Measurements from ENCODE around the gene GFI1B.
"Not testable (repeated sequence)": the region's sequence is repeated elsewhere in the genome, so short reads cannot be mapped to it uniquely, and the experiment has no call there.

GFI1B gene

GRCh38 chr9:132978451-132979131 lies at the start of gene GFI1B:
TSS of gene GFI1B (plus strand) at chr9:132978694. CDS start at chr9:132986679, 7,985 bp downstream.
- DNase-seq: peak in 2 of 3 experiments; percentile 21 to 45

- DNase-seq: no peak
These were observed 47.2 kb upstream of the GFI1B start for GRCh38 chr9:132931178-132931735.

GRCh38 chr9:132935026-132935425 lies 43.5 kb upstream of the GFI1B start:
- DNase-seq: no peak

- no peak for DNase-seq
These were observed 41.0 kb upstream of the GFI1B start for GRCh38 chr9:132937463-132937901.

GRCh38 chr9:132939169-132939568 lies 39.3 kb upstream of the GFI1B start:
- no peak for DNase-seq

- DNase-seq: no peak
These were observed 35.8 kb upstream of the GFI1B start for GRCh38 chr9:132942541-132943182.

- DNase-seq: peak in 1 of 3 experiments; percentile 57
These were observed 34.7 kb upstream of the GFI1B start for GRCh38 chr9:132943651-132944293.

GRCh38 chr9:132944294-132945185 lies 34.0 kb upstream of the GFI1B start, which contains the start of gene TSC1:
TSS of gene TSC1 (minus strand) at chr9:132944616. CDS start at chr9:132928872, 15,744 bp downstream.
- DNase-seq: peak; percentile 83 to 99 (median 99)

GRCh38 chr9:132945186-132946130 lies 33.0 kb upstream of the GFI1B start:
- DNase-seq: no peak

- no peak for DNase-seq
These were observed 32.3 kb upstream of the GFI1B start for GRCh38 chr9:132946211-132946610.

GRCh38 chr9:132946631-132947295 lies 31.7 kb upstream of the GFI1B start:
- DNase-seq: no peak

GRCh38 chr9:132947756-132948155 lies 30.7 kb upstream of the GFI1B start:
- peak in 1 of 3 experiments; percentile 38 for DNase-seq

- DNase-seq: peak in 1 of 3 experiments; percentile 18
These were observed 29.9 kb upstream of the GFI1B start for GRCh38 chr9:132948482-132949050.

- no peak for DNase-seq
These were observed 28.8 kb upstream of the GFI1B start for GRCh38 chr9:132949709-132950108.

- no peak for DNase-seq
These were observed 23.4 kb upstream of the GFI1B start for GRCh38 chr9:132955123-132955522.

- no peak for DNase-seq
These were observed 22.7 kb upstream of the GFI1B start for GRCh38 chr9:132955768-132956167.

GRCh38 chr9:132957805-132958204 lies 20.7 kb upstream of the GFI1B start:
- no peak for DNase-seq

- no peak for DNase-seq
These were observed 17.5 kb upstream of the GFI1B start for GRCh38 chr9:132961002-132961401.

GRCh38 chr9:132965478-132965877 lies 13.0 kb upstream of the GFI1B start:
- DNase-seq: no peak

GRCh38 chr9:132967908-132968307 lies 10.6 kb upstream of the GFI1B start:
- not testable (repeated sequence) for DNase-seq

Measured in NCI-H1417 (cell line).